GM21381 (cell line): ENCODE results near the gene CCNA2.

Source experiments
- ATAC-seq: cut with Tn5 transposase; IDR thresholded peaks from one replicate; pipeline ENCODE4 v1.9.1; 2021; ENCODE audit warnings: mild to moderate bottlenecking, moderate library complexity; ENCODE audit not compliant: unreplicated experiment

Gene CCNA2

DNA sequence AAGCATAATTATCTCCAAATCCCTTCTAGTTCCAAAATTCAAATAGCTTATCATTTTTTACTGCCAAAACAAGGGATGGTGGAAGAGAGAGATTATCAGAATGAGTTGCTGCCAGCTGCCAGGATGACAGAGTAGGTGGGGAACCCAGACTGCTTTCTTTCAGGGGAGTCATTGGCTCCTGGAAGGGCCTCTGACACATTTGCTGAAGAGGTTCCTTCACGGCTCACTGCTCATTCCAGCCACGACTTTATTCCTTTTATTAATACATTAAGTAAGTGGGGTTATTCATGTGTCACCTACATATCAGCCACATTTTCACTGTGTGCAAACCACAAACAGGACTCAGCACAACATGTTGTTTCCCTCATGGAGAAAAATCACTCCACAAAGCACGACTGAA is 46.1 kb downstream of the CCNA2 start:
- no peak for ATAC-seq

DNA sequence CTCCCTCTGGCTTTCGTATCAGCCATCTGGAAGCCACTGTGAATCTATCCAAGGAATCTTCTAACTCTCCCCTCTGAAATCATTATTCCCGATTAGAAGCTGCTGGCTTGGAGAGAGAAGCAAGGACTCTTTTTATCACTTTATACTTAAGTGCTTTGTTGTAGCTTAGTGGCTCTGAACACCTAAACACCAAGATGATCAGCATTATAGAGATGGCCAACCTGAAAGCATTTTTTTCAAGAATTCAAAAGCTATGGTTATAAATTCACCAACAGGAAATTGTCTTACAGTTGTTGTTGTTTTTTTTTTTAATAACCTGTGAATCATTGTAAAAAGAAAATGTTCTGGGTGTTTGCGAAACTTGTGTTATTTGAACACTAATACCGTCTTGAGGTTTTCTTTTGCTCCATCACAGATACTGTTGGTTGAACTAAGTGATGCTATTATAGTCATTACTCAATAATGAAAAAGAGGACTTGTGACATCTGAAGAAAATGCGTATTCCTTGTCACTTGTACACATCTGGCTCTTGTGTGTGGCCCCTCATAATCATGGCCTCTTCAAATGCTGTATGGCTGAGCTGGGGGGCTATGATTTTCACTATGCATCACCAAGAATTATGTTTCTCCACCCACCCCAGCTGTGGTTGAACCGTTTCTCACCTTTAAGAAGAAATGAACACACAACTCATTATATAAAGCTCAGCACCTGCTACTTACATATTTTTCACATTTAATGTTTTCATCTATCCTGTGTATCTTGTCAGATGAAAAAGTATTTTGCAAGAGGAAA is 46.9 kb downstream of the CCNA2 start:
- ATAC-seq, result no peak

DNA sequence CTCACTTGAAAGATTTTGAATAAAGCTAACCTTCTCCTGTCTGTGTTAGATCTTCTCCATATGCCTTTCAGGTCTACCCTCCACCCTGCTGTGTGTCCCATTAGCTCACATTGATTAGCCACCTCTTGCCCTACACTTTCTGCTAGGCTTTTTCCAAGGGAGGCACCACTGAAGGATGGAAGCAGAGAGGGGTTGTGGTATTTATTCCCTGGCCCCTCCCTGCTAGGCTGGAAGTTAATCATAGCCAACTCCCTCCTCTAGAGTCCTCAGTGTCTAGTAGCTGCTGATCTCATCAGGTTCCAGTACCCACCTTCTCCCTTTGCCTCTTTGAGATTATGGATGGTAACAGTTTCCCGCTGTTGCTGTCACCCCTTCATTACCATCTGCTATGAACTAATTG is 49.8 kb downstream of the CCNA2 start:
- no peak for ATAC-seq

DNA sequence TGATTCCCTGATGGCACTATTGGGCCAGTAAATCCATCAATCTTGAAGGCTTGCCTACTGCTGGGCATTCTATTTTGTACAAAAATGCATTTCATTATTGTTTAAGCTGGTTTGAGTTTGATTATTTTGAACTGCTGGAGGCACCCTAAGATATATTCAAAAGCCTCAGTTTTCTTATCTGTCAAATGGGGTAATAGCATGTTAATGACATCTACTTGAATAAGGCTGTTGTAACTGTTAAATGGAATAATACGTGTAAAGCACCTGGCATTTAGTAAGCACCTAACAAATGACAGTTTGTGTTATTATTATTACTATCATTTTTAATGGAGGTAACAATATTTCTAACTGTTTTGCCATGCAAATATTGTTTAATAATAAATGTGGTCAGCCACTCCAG is 51.8 kb downstream of the CCNA2 start:
- ATAC-seq, result no peak

DNA sequence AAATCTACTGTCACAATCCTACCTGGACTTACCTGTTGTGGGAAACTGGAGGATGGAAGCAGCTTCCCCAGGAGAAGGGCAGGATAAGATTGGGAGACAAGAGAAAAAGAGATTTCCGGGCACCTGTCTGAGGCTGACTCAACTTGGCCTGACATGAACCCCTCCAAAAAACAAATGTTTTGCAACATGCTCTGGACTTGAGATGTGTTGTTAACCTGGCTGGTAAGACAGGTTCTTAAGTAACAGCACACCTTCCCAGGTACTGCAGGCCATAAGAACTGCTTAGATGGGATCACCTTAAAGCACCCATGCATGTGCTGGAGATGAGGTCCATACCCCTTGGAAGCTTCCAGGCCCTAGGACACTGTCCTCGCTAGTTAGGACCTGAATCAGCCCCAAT is 54.3 kb downstream of the CCNA2 start:
- ATAC-seq, result no peak

DNA sequence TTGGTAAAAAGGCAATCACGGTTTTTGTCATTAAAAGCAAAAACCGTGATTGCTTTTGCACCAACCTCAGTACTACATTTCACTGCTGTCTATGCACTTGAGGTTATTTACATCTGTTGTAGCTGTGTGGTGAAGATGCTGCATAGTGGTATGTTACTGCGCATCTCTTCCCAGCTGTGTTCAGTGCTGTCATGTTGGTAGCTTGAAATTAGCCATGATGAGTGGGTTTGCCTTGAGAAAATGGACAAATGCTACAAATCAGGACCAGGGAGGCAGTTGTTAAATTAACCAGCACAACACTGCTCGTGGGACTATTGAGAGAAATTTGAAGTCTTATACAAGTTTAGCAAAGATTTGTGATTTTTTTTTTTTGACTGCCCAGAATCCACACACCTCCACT is 56.5 kb downstream of the CCNA2 start:
- ATAC-seq, result no peak
